Measurements from ENCODE around the gene GIT1.
A peak's percentile ranks its signal among the peaks of the same experiment; 100 is the strongest.

The GIT1 gene

GRCh38 chr17:29586676-29587469 is 2.6 kb downstream of the GIT1 start:
- peak overlapping the region; percentile 88 to 93 for H3K4me3 Mint-ChIP-seq
- peak overlapping the region in 1 of 2 donors; percentile 89 for H3K27ac Mint-ChIP-seq
- DNase-seq, result no peak
- H3K9me3 Mint-ChIP-seq, result no peaks in the 10 kb centered on the region
- no peak for ATAC-seq (replicated peaks)
- H3K4me1 Mint-ChIP-seq (ENCODE audit: low read depth in 2 of 2), result peaks cover 45 to 57% of the 10 kb centered on the region in 2 donors
- H3K27me3 Mint-ChIP-seq, result no peaks in the 10 kb centered on the region
- peaks cover 13% of the 10 kb centered on the region for H3K36me3 Mint-ChIP-seq (ENCODE audit: insufficient read depth)

GRCh38 chr17:29585080-29585751 is 4.2 kb downstream of the GIT1 start:
- peak overlapping the region in 1 of 2 donors; percentile 51 for H3K27ac Mint-ChIP-seq
- no peak overlapping the region for H3K4me3 Mint-ChIP-seq
- DNase-seq (no peak), ATAC-seq (replicated peaks) (no peak)
- no peaks in the 10 kb centered on the region for H3K27me3 Mint-ChIP-seq
- H3K4me1 Mint-ChIP-seq (ENCODE audit: low read depth in 2 of 2), result peaks cover 45 to 46% of the 10 kb centered on the region in 2 donors
- peaks cover 14% of the 10 kb centered on the region for H3K36me3 Mint-ChIP-seq (ENCODE audit: insufficient read depth)
- H3K9me3 Mint-ChIP-seq, result no peaks in the 10 kb centered on the region

DNA sequence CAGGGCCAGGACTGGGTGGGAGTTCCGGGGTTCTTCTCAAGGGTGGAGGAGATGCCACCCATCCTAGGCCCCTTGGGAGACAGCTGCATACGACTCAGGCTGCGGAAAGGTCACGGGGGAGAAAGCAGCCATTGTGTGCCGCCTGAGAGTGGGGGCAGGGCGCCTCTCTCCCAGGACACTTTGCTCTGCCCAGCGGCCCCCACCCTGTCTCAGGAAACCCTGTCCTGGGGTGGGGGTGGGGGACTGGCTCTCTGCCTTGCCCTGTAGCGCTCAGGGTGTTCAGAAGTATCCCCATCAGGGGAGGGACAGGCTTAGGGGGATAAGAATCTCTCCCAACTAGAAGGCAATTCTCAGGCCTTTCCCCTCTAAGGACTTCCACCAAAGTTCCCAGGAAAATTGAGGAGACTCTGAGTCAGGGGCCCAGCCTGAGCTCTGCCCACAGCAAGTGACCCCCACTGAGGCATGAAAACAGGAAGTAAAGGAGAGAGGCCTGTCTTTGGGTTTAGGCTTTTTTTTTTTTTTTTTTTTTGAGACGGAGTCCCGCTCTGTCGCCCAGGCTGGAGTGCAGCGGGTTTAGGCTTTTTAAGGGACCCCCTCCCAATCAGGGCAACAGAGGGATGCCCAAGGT is 4.9 kb downstream of the GIT1 start:
- DNase-seq (no peak), ATAC-seq (replicated peaks) (no peak)
- Mint-ChIP-seq H3K4me1 (ENCODE audit: low read depth in 2 of 2) (peaks cover 43 to 46% of the 10 kb centered on the region in 2 donors), H3K27me3 (no peaks in the 10 kb centered on the region), H3K27ac (peak overlapping the region; percentile 68 to 91), H3K4me3 (no peak overlapping the region), H3K36me3 (ENCODE audit: insufficient read depth) (peaks cover 19% of the 10 kb centered on the region), H3K9me3 (no peaks in the 10 kb centered on the region)

DNA sequence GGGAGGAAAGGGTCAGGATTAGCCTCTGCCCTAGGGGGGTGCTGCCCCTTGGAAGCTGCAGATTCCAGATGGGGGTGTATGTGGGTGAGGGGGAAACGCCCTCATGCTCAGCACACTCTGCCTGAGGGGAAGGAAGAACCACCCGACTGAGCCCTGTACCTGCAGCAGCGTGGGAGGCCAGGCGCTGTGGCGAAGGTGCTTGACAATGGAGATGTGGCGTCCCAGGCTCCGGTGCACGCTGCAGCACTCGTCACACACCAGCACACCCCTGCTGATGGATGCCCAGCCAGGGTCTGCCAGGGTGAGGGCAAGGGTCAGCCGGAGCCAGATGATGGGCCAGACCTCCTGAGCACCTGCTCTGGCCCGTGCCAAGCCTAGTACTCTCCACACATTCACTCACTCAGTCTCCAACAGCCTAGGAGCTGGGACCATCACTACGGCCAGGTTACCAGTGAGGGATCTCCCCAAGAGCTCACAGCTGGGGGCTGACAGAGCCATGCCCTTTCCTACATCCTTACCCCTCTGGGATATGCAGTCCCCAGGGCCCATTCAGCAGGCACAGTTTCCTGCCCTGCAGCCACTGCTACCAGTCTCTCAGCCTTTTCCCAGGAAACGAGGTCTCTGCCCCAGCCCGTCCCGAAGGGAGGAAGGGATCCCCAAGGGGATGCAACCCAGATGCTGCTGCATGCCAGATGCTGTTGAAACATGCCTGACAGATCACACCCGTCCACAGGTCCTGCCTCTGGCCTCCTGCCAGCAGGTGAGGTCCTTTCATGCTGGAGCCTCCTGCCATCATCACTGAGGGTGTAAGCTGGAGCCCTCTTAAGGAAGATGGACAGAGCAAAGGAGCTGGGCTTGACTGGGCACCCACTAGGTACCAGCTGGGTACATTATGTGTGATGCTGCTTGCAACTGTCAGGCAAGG is 5.9 kb downstream of the GIT1 start:
- Mint-ChIP-seq H3K27ac (peak overlapping the region; percentile 68 to 91), H3K4me1 (ENCODE audit: low read depth in 2 of 2) (peaks cover 43 to 44% of the 10 kb centered on the region in 2 donors), H3K27me3 (no peaks in the 10 kb centered on the region), H3K36me3 (ENCODE audit: insufficient read depth) (peaks cover 21% of the 10 kb centered on the region), H3K4me3 (no peak overlapping the region), H3K9me3 (no peaks in the 10 kb centered on the region)
- ATAC-seq (replicated peaks), result no peak
- no peak for DNase-seq

DNA sequence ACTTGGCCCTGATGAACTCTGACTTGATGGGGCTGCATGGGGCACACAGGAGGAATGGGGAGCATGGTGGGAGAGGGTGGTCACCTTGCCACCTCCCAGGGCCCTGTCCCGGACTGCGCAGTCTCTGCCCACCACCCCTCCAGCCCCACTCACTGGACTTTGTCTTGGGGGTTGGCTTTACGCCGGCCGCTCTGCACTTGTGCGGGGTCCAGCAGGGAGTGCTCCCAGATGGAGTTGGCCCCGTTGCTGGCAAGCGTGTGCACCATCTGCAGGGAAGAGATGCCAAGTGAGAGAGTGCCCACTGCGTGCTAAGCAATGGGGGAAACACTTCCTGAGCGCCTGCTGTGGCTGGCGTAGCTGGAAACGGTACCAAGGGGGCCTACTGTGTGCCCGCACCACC is 6.7 kb downstream of the GIT1 start:
- no peaks in the 10 kb centered on the region for H3K9me3 Mint-ChIP-seq

GRCh38 chr17:29582254-29582765 is 7.1 kb downstream of the GIT1 start:
- Mint-ChIP-seq H3K27ac (no peak overlapping the region), H3K27me3 (no peaks in the 10 kb centered on the region), H3K4me3 (no peak overlapping the region), H3K9me3 (no peaks in the 10 kb centered on the region), H3K36me3 (ENCODE audit: insufficient read depth) (peaks cover 18% of the 10 kb centered on the region), H3K4me1 (ENCODE audit: low read depth in 2 of 2) (peaks cover 31 to 33% of the 10 kb centered on the region in 2 donors)
- DNase-seq, result no peak
- ATAC-seq (replicated peaks), result no peak

More for the DNA sequence above, 6.7 kb downstream of the GIT1 start:
- Mint-ChIP-seq H3K4me1 (ENCODE audit: low read depth in 2 of 2) (peaks cover 35 to 37% of the 10 kb centered on the region in 2 donors), H3K27ac (no peak overlapping the region), H3K36me3 (ENCODE audit: insufficient read depth) (peaks cover 17% of the 10 kb centered on the region), H3K27me3 (no peaks in the 10 kb centered on the region), H3K4me3 (no peak overlapping the region)
- ATAC-seq (replicated peaks) (no peak), DNase-seq (no peak)

GRCh38 chr17:29581583-29582253 is 7.7 kb downstream of the GIT1 start:
- Mint-ChIP-seq H3K4me1 (ENCODE audit: low read depth in 2 of 2) (peaks cover 27 to 28% of the 10 kb centered on the region in 2 donors), H3K27me3 (no peaks in the 10 kb centered on the region), H3K9me3 (no peaks in the 10 kb centered on the region), H3K36me3 (ENCODE audit: insufficient read depth) (peaks cover 23% of the 10 kb centered on the region), H3K4me3 (no peak overlapping the region), H3K27ac (no peak overlapping the region)
- DNase-seq (no peak), ATAC-seq (replicated peaks) (no peak)

- Mint-ChIP-seq H3K9me3 (no peaks in the 10 kb centered on the region), H3K27ac (peak overlapping the region; percentile 60 to 79), H3K36me3 (ENCODE audit: insufficient read depth) (peaks cover 30% of the 10 kb centered on the region), H3K27me3 (no peaks in the 10 kb centered on the region), H3K4me3 (no peak overlapping the region), H3K4me1 (ENCODE audit: low read depth in 2 of 2) (peaks cover 16 to 19% of the 10 kb centered on the region in 2 donors)
- ATAC-seq (replicated peaks), result peak; percentile 100
- peak; percentile 88 to 93 (median 89) for DNase-seq
These were observed 9.3 kb downstream of the GIT1 start for GRCh38 chr17:29579866-29580771.

DNA sequence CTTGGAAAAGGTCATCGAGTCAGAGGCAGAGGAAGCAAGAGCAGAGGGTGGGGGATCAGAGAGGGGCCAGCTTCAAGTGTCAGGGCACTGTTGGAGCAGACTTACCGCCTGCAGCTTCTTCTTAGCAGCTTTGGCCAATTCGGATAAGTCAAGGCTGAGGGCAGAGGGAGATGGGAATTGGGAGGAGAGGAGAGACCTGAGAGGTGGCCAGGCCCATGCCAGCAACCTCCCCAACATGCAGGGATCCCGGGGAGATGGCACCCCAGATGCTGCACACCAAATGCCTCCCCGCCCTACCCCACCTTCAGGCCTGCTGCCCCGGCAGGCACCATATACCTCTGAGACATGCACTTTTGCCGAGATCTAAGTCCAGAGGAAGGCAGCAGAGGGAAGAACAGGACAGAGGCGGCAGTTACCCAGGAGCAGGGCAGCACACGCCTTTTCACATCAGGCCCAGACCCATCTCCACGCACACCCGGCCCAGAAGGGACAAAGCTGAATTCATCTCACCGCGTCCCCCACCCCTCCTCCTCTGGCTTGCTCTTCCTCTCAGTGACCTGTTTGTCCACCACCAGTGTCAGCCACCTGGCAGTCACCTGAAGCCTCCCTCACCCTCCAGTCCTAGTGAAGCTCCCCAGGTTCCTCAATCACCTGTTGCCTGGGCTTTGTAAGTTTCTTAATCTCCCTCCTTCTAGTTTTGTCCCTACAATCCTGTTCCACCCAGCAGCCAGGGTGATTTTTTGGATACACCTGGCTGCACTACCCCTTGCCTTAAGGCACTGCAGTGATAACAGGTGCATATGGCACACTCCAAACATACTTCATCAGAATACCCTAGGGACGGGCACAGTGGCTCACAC is 10.6 kb downstream of the GIT1 start:
- ATAC-seq (replicated peaks), result no peak
- H3K36me3 Mint-ChIP-seq (ENCODE audit: insufficient read depth), result peaks cover 42% of the 10 kb centered on the region
- no peak overlapping the region for H3K4me3 Mint-ChIP-seq

DNA sequence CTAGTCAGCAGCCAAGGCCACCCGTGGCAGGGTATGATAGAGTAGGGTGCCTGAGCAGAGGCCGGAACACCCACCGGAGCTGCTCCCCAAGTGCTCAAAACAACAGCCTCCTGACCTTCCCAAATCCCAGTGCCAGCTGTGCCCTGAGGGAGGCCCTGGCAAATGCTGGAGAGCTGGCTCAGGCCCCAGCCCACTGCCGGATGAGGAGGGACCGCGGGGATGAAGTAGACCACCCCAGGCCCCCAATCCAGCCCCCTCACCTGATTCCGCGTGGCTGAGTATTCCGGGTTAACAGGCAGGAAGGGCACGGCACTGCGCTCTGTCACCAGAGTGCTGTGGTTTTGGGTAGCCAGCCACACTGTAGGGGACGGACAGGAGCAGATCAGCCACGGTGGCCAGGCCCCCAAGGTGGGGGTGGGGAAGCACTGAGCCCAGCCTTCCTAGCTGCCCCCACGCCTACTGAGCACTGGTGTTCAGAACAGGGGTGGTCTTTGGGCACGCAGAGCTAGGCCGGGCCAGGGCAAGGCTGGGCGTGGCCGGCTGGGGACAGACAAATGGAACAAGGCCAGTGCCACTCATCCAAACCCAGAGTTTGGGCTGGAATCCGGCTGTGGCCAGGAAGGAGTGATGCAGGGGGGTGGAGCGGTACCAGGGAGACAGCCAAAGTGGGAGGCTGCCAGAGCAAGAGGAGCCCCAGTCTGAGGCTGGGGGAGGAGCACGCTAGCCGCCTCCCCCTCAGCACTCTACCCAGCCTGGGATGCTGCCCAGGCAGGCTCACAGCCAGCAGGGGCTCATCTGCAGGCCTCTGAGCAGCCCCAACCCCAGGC is 11.8 kb downstream of the GIT1 start:
- Mint-ChIP-seq H3K4me1 (ENCODE audit: low read depth in 2 of 2) (peaks cover 10 to 12% of the 10 kb centered on the region in 2 donors), H3K4me3 (no peak overlapping the region), H3K27ac (peak overlapping the region in 1 of 2 donors; percentile 87), H3K27me3 (no peaks in the 10 kb centered on the region), H3K36me3 (ENCODE audit: insufficient read depth) (peaks cover 51% of the 10 kb centered on the region), H3K9me3 (no peaks in the 10 kb centered on the region)
- ATAC-seq (replicated peaks), result no peak
- DNase-seq, result no peak

More for the DNA sequence above, 10.6 kb downstream of the GIT1 start:
- no peak for DNase-seq
- Mint-ChIP-seq H3K4me1 (ENCODE audit: low read depth in 2 of 2) (peaks cover 7 to 12% of the 10 kb centered on the region in 2 donors), H3K9me3 (no peaks in the 10 kb centered on the region), H3K27ac (peak overlapping the region; percentile 39 to 87), H3K27me3 (no peaks in the 10 kb centered on the region)
